ENCODE data around the gene MED10.

The MED10 gene

GRCh38 chr5:6355294-6355693, 23.1 kb downstream of the MED10 start:
- no peak for TF ChIP-seq YY1 (IDR thresholded peaks at IDR 0.05; ENCODE audit: insufficient read depth, insufficient read length)
- no peak for TF ChIP-seq ZNF274 (IDR thresholded peaks at IDR 0.05; ENCODE audit: low read depth, low read length)
- no peak for TF ChIP-seq SUZ12 (IDR thresholded peaks at IDR 0.05; ENCODE audit: extremely low read depth, insufficient read depth, insufficient read length)
- Histone ChIP-seq H3K4me3 (ENCODE audit: insufficient read length, low read depth) (no peak overlapping the region), H3K36me3 (ENCODE audit: insufficient read depth, insufficient read length, low read length) (no peaks in the 10 kb centered on the region), H3K27me3 (ENCODE audit: insufficient read depth, insufficient read length) (no peaks in the 10 kb centered on the region), H3K4me1 (ENCODE audit: insufficient read depth, insufficient read length) (peaks cover 7% of the 10 kb centered on the region), H3K9me3 (ENCODE audit: insufficient read depth, low read length) (no peaks in the 10 kb centered on the region), H3K9ac (ENCODE audit: insufficient read length, low read depth) (no peak overlapping the region)
- no peak for DNase-seq (ENCODE audit: low read depth, low spot score)

DNA sequence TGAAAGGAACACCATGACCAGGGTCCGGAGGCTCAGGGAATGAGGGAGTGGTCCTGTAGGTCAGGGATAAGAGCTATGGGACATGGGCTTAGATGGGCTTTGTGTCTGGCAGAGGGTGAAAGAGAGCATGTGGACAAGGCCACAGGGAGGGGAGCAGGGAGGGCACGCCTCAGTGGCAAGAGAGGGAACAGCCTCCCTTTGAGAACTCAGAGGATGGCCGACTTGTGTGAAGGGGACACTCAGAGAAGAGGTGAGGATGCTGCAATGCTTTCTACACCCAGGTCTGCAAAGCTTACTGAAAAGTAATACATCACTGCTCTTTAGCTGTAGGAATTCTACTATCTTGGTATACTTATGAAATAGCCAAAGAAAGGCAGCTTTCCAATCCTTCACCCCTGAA, 23.5 kb downstream of the MED10 start:
- no peak for TF ChIP-seq SUZ12 (IDR thresholded peaks at IDR 0.05; ENCODE audit: extremely low read depth, insufficient read depth, insufficient read length)
- TF ChIP-seq YY1 (IDR thresholded peaks at IDR 0.05; ENCODE audit: insufficient read depth, insufficient read length), result no peak
- no peak for TF ChIP-seq ZNF274 (IDR thresholded peaks at IDR 0.05; ENCODE audit: low read depth, low read length)
- DNase-seq (ENCODE audit: low read depth, low spot score), result no peak
- Histone ChIP-seq H3K9me3 (ENCODE audit: insufficient read depth, low read length) (no peaks in the 10 kb centered on the region), H3K9ac (ENCODE audit: insufficient read length, low read depth) (no peak overlapping the region), H3K27me3 (ENCODE audit: insufficient read depth, insufficient read length) (no peaks in the 10 kb centered on the region), H3K4me3 (ENCODE audit: insufficient read length, low read depth) (no peak overlapping the region), H3K36me3 (ENCODE audit: insufficient read depth, insufficient read length, low read length) (no peaks in the 10 kb centered on the region), H3K4me1 (ENCODE audit: insufficient read depth, insufficient read length) (peaks cover 3% of the 10 kb centered on the region)

GRCh38 chr5:6353602-6354302, 24.6 kb downstream of the MED10 start:
- TF ChIP-seq SUZ12 (IDR thresholded peaks at IDR 0.05; ENCODE audit: extremely low read depth, insufficient read depth, insufficient read length) (no peak), ZNF274 (IDR thresholded peaks at IDR 0.05; ENCODE audit: low read depth, low read length) (no peak), YY1 (IDR thresholded peaks at IDR 0.05; ENCODE audit: insufficient read depth, insufficient read length) (no peak)
- no peak overlapping the region for H3K4me3 ChIP-seq (ENCODE audit: insufficient read length, low read depth)
- H3K27me3 ChIP-seq (ENCODE audit: insufficient read depth, insufficient read length), result no peaks in the 10 kb centered on the region
- no peak overlapping the region for H3K9ac ChIP-seq (ENCODE audit: insufficient read length, low read depth)
- no peaks in the 10 kb centered on the region for H3K9me3 ChIP-seq (ENCODE audit: insufficient read depth, low read length)
- no peaks in the 10 kb centered on the region for H3K36me3 ChIP-seq (ENCODE audit: insufficient read depth, insufficient read length, low read length)
- no peak for DNase-seq (ENCODE audit: low read depth, low spot score)
- H3K4me1 ChIP-seq (ENCODE audit: insufficient read depth, insufficient read length), result peaks cover 2% of the 10 kb centered on the region

DNA sequence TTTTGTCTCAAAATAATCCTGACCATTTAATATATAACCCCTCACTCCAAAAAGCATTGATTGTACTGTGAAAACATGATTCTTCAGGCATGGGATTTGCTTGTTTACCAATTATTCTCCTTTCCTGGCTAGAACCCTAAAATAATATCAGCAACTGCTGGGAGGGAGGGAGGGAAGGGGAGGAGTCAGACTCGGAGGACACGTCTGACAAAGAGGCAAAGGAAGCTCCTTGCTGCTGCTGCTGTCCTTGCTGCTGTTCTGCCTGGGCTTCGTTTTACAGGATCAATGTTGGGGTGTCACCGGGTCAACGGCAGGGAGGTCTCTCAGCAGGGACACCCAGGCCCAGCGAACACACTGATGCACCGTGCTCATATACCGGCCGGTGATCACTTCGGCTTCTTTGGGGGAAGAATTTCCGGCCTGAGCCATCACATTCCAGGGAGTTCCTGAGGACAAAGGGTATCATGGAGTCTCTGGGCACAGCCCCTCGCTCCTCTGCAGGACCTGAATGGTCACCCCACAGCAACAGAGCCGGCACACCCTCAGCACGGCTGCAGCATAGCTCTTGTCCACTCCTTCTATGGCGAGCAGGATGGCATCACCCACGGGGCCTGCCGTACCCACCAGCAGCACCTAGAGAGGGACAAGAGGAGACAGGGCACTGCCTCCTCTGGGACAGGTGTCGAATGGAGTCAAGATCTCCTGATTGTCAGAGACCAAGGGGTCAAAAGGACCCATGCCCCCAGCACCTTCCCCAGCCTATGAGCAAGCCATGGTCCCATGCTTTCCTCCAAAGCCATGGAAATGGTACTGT, 27.9 kb downstream of the MED10 start:
- Histone ChIP-seq H3K4me3 (ENCODE audit: insufficient read length, low read depth) (no peak overlapping the region), H3K9me3 (ENCODE audit: insufficient read depth, low read length) (no peaks in the 10 kb centered on the region), H3K36me3 (ENCODE audit: insufficient read depth, insufficient read length, low read length) (no peaks in the 10 kb centered on the region), H3K4me1 (ENCODE audit: insufficient read depth, insufficient read length) (peaks cover 2% of the 10 kb centered on the region), H3K27me3 (ENCODE audit: insufficient read depth, insufficient read length) (no peaks in the 10 kb centered on the region), H3K9ac (ENCODE audit: insufficient read length, low read depth) (no peak overlapping the region)
- DNase-seq (ENCODE audit: low read depth, low spot score), result no peak
- TF ChIP-seq ZNF274 (IDR thresholded peaks at IDR 0.05; ENCODE audit: low read depth, low read length) (no peak), YY1 (IDR thresholded peaks at IDR 0.05; ENCODE audit: insufficient read depth, insufficient read length) (no peak), SUZ12 (IDR thresholded peaks at IDR 0.05; ENCODE audit: extremely low read depth, insufficient read depth, insufficient read length) (no peak)

GRCh38 chr5:6349387-6349786, 29.0 kb downstream of the MED10 start:
- H3K4me1 ChIP-seq (ENCODE audit: insufficient read depth, insufficient read length), result peaks cover 2% of the 10 kb centered on the region

DNA sequence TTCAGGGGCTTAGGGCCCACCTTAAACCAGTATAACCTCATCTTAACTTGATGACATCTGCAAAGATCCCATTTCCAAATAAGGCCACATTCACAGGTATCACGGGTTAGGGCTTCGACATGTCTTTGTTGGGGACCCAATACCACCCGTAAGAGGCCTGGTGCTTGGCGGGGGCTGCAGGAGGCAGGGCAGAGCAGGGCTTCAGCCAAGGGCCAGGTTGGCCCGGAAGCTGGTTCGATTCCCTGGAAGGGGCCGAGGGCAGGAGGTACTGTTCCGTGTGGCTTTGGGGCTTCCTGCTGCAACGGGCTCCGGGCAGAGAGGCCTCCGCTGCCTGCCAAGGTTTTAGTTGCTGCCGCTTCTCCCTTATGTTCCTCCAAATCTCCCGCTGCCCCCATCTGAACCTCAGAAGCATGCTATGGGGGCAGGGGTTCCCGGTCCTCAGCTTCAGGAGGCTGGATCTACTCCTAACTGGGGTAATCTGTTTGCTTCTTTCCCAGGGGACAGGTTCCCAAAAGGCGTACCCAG, 29.8 kb downstream of the MED10 start:
- no peaks in the 10 kb centered on the region for H3K27me3 ChIP-seq (ENCODE audit: insufficient read depth, insufficient read length)
- no peaks in the 10 kb centered on the region for H3K9me3 ChIP-seq (ENCODE audit: insufficient read depth, low read length)
- peaks cover 2% of the 10 kb centered on the region for H3K4me1 ChIP-seq (ENCODE audit: insufficient read depth, insufficient read length)
- no peak overlapping the region for H3K9ac ChIP-seq (ENCODE audit: insufficient read length, low read depth)
- no peak for DNase-seq (ENCODE audit: low read depth, low spot score)
- no peak overlapping the region for H3K4me3 ChIP-seq (ENCODE audit: insufficient read length, low read depth)
- no peaks in the 10 kb centered on the region for H3K36me3 ChIP-seq (ENCODE audit: insufficient read depth, insufficient read length, low read length)
- TF ChIP-seq SUZ12 (IDR thresholded peaks at IDR 0.05; ENCODE audit: extremely low read depth, insufficient read depth, insufficient read length) (no peak), YY1 (IDR thresholded peaks at IDR 0.05; ENCODE audit: insufficient read depth, insufficient read length) (no peak), ZNF274 (IDR thresholded peaks at IDR 0.05; ENCODE audit: low read depth, low read length) (no peak)

More at GRCh38 chr5:6349387-6349786, 29.0 kb downstream of the MED10 start:
- Histone ChIP-seq H3K9ac (ENCODE audit: insufficient read length, low read depth) (no peak overlapping the region), H3K36me3 (ENCODE audit: insufficient read depth, insufficient read length, low read length) (no peaks in the 10 kb centered on the region), H3K9me3 (ENCODE audit: insufficient read depth, low read length) (no peaks in the 10 kb centered on the region), H3K27me3 (ENCODE audit: insufficient read depth, insufficient read length) (no peaks in the 10 kb centered on the region), H3K4me3 (ENCODE audit: insufficient read length, low read depth) (no peak overlapping the region)
- no peak for DNase-seq (ENCODE audit: low read depth, low spot score)
- TF ChIP-seq YY1 (IDR thresholded peaks at IDR 0.05; ENCODE audit: insufficient read depth, insufficient read length), result no peak
- TF ChIP-seq SUZ12 (IDR thresholded peaks at IDR 0.05; ENCODE audit: extremely low read depth, insufficient read depth, insufficient read length), result no peak
- TF ChIP-seq ZNF274 (IDR thresholded peaks at IDR 0.05; ENCODE audit: low read depth, low read length), result no peak

DNA sequence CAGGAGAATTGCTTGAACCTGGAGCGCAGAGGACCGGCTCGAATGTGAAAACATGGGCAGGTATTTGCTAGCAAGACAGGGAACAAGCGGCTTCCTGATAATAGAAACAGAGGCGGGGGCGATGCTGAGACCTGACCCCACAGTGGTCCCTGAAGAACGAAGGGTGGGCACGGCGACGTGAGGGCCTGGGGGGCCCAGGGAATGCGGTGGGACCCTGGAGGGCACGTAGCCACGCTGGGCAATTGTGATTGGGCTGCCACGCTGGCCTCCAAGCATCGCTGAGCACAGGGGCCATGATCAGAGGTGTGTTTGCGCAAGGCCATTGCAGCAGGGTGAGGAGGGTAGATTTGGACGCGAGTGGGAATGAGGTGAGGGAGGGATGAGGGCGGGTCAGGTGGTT, 30.7 kb downstream of the MED10 start:
- Histone ChIP-seq H3K9ac (ENCODE audit: insufficient read length, low read depth) (no peak overlapping the region), H3K4me1 (ENCODE audit: insufficient read depth, insufficient read length) (peaks cover 5% of the 10 kb centered on the region), H3K9me3 (ENCODE audit: insufficient read depth, low read length) (no peaks in the 10 kb centered on the region), H3K4me3 (ENCODE audit: insufficient read length, low read depth) (no peak overlapping the region), H3K36me3 (ENCODE audit: insufficient read depth, insufficient read length, low read length) (no peaks in the 10 kb centered on the region), H3K27me3 (ENCODE audit: insufficient read depth, insufficient read length) (no peaks in the 10 kb centered on the region)
- TF ChIP-seq SUZ12 (IDR thresholded peaks at IDR 0.05; ENCODE audit: extremely low read depth, insufficient read depth, insufficient read length) (no peak), ZNF274 (IDR thresholded peaks at IDR 0.05; ENCODE audit: low read depth, low read length) (no peak), YY1 (IDR thresholded peaks at IDR 0.05; ENCODE audit: insufficient read depth, insufficient read length) (no peak)
- no peak for DNase-seq (ENCODE audit: low read depth, low spot score)

Data from NT2/D1 (cell line).